Left hindlimb (tissue), 1 donor: ENCODE measurements around the gene DAAM1.

Experiments
- DNase-seq: peaks from one replicate; pipeline ENCODE4 v3.0.0-alpha.2; 2018

DAAM1 gene

GRCh38 chr14:59228421-59228820 lies 40.0 kb downstream of the DAAM1 start:
- no peak for DNase-seq

GRCh38 chr14:59229653-59230406 lies 41.4 kb downstream of the DAAM1 start:
- DNase-seq = no peak

GRCh38 chr14:59236195-59236594 lies 47.7 kb downstream of the DAAM1 start:
- no peak for DNase-seq

- no peak for DNase-seq
These were observed 49.7 kb downstream of the DAAM1 start for GRCh38 chr14:59238216-59238615.

GRCh38 chr14:59239022-59239421 lies 50.6 kb downstream of the DAAM1 start:
- DNase-seq = no peak

GRCh38 chr14:59240356-59240755 lies 51.9 kb downstream of the DAAM1 start:
- no peak for DNase-seq

- no peak for DNase-seq
These were observed 52.7 kb downstream of the DAAM1 start for GRCh38 chr14:59241121-59241520.

GRCh38 chr14:59243174-59243573 lies 54.7 kb downstream of the DAAM1 start:
- no peak for DNase-seq

GRCh38 chr14:59244581-59244980 lies 56.1 kb downstream of the DAAM1 start:
- no peak for DNase-seq

GRCh38 chr14:59245809-59246295 lies 57.4 kb downstream of the DAAM1 start:
- DNase-seq = no peak

- no peak for DNase-seq
These were observed 58.1 kb downstream of the DAAM1 start for GRCh38 chr14:59246566-59246965.

- no peak for DNase-seq
These were observed 59.5 kb downstream of the DAAM1 start for GRCh38 chr14:59247801-59248584.

- no peak for DNase-seq
These were observed 60.6 kb downstream of the DAAM1 start for GRCh38 chr14:59249029-59249428.

- no peak for DNase-seq
These were observed 63.6 kb downstream of the DAAM1 start for GRCh38 chr14:59251811-59252771.

- DNase-seq = no peak
These were observed 64.5 kb downstream of the DAAM1 start for GRCh38 chr14:59252772-59253500.

GRCh38 chr14:59253527-59253926 lies 65.1 kb downstream of the DAAM1 start:
- no peak for DNase-seq

GRCh38 chr14:59254146-59254910 lies 65.9 kb downstream of the DAAM1 start:
- peak; percentile 77 for DNase-seq

- no peak for DNase-seq
These were observed 66.6 kb downstream of the DAAM1 start for GRCh38 chr14:59254911-59255545.

- DNase-seq = no peak
These were observed 67.9 kb downstream of the DAAM1 start for GRCh38 chr14:59256331-59256730.

- DNase-seq = no peak
These were observed 72.9 kb downstream of the DAAM1 start for GRCh38 chr14:59261334-59261733.
